Astrocyte (in vitro differentiated cells and primary cell): ENCODE results near the gene KIAA1217. TPM values are rescaled to one million over a fixed set of nuclear protein-coding genes. Genes with fewer than 3 reads are reported as not detected.

Experiments
- DNase-seq: peaks from one replicate; pipeline ENCODE4 v3.0.0-alpha.2; 2010; ENCODE audit warnings: low read depth
- FAIRE-seq: peaks from 2 replicates; lab custom pipeline; 2011; peaks lifted over from hg19 to GRCh38; lab: Jason Lieb, UNC
- H2AFZ ChIP-seq: 2 replicates; pipeline ENCODE4 v1.6.0; 2012; ENCODE audit warnings: low read depth, low read length, inconsistent platforms
- H3K27ac ChIP-seq: 2 replicates; pipeline ENCODE4 v1.5.1; 2011; ENCODE audit warnings: low read depth, low read length, inconsistent platforms
- H3K27me3 ChIP-seq: 2 replicates; pipeline ENCODE4 v1.6.0; 2011; ENCODE audit warnings: low read length, inconsistent platforms; ENCODE audit not compliant: insufficient read depth
- H3K36me3 ChIP-seq: 2 replicates; pipeline ENCODE4 v1.5.1; 2011; ENCODE audit warnings: low read length, inconsistent platforms; ENCODE audit not compliant: insufficient read depth
- H3K4me1 ChIP-seq: 2 replicates; pipeline ENCODE4 v1.5.1; 2011; ENCODE audit warnings: low read length, inconsistent platforms; ENCODE audit not compliant: insufficient read depth
- H3K4me2 ChIP-seq: 2 replicates; pipeline ENCODE4 v1.6.0; 2012; ENCODE audit warnings: low read length, inconsistent platforms
- H3K4me3 ChIP-seq: 2 replicates; pipeline ENCODE4 v1.5.1; 2011; ENCODE audit warnings: low read depth, mild to moderate bottlenecking, low read length, inconsistent platforms; ENCODE audit not compliant: insufficient read depth
- H3K79me2 ChIP-seq: 2 replicates; pipeline ENCODE4 v1.6.0; 2012; ENCODE audit warnings: mild to moderate bottlenecking, low read length, inconsistent platforms; ENCODE audit not compliant: insufficient read depth
- H3K9ac ChIP-seq: 2 replicates; pipeline ENCODE4 v1.6.0; 2012; ENCODE audit warnings: mild to moderate bottlenecking, low read length, inconsistent platforms
- H3K9me3 ChIP-seq: 2 replicates; pipeline ENCODE4 v1.5.1; 2012; ENCODE audit warnings: low read depth, mild to moderate bottlenecking, low read length, inconsistent platforms; ENCODE audit not compliant: insufficient read depth
- H4K20me1 ChIP-seq: 2 replicates; pipeline ENCODE4 v1.6.0; 2012; ENCODE audit warnings: low read length, inconsistent platforms; ENCODE audit not compliant: insufficient read depth
- H3K27ac Mint-ChIP-seq: one replicate; pipeline ENCODE4 v1.8.0; 2021; ENCODE audit warnings: mild to moderate bottlenecking, mixed read lengths; ENCODE audit not compliant: unreplicated experiment
- H3K27me3 Mint-ChIP-seq: one replicate; pipeline ENCODE4 v1.8.0; 2021; ENCODE audit warnings: low read depth, mixed read lengths; ENCODE audit not compliant: unreplicated experiment
- H3K36me3 Mint-ChIP-seq: one replicate; pipeline ENCODE4 v1.8.0; 2021; ENCODE audit warnings: low read depth, mixed read lengths; ENCODE audit not compliant: unreplicated experiment
- H3K4me1 Mint-ChIP-seq: one replicate; pipeline ENCODE4 v1.8.0; 2021; ENCODE audit warnings: low read depth, mixed read lengths; ENCODE audit not compliant: unreplicated experiment
- H3K4me3 Mint-ChIP-seq: one replicate; pipeline ENCODE4 v1.8.0; 2021; ENCODE audit warnings: mild to moderate bottlenecking, moderate library complexity, mixed read lengths; ENCODE audit not compliant: unreplicated experiment
- H3K9me3 Mint-ChIP-seq: one replicate; pipeline ENCODE4 v1.8.0; 2021; ENCODE audit warnings: mild to moderate bottlenecking, mixed read lengths; ENCODE audit not compliant: unreplicated experiment
- CTCF ChIP-seq: IDR thresholded peaks from 2 replicates; pipeline ENCODE4 v1.5.1; 2011; ENCODE audit warnings: low read depth, mild to moderate bottlenecking, inconsistent platforms, low read length, moderate library complexity; ENCODE audit not compliant: insufficient read depth
- EZH2 ChIP-seq: IDR thresholded peaks from 2 replicates; pipeline ENCODE4 v1.6.1; 2012; ENCODE audit warnings: mild to moderate bottlenecking, low read length, inconsistent platforms; ENCODE audit not compliant: insufficient read depth
- total RNA-seq: library from RNA; stranded (reverse); gene quantifications from 2 replicates; pipeline ENCODE4 v1.2.1, GENCODE V29; 2021

Gene KIAA1217
- total RNA-seq, 1 donor from 2014 or later, result 31.8 TPM

DNA sequence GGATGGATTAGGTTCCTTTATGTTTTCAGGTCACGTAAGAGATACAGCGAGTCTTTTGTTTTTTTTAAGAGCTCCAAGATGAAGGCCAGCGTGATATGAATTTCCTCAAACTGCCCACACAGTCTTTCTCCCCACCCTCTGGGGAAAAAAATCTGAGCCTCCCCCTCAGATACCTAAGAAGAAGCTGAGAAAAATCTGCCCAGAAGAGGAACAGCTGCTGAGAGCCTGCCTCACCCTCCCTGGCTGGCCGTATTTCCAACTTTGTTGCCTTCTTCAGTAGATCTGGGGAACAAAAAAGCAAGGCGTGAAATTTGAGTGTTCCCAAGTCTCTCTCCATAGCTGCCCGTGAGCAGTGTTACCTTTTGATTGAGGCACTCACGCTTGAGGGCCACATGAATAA lies 208.1 kb downstream of the KIAA1217 start:
- Histone ChIP-seq H2AFZ (no peak overlapping the region), H3K27me3 (no peaks in the 10 kb centered on the region), H3K4me3 (no peak overlapping the region), H3K4me1 (peaks cover 6% of the 10 kb centered on the region), H3K9me3 (no peaks in the 10 kb centered on the region), H3K9ac (no peak overlapping the region), H3K4me2 (no peak overlapping the region), H3K36me3 (no peaks in the 10 kb centered on the region), H3K79me2 (peaks cover 3% of the 10 kb centered on the region), H4K20me1 (no peaks in the 10 kb centered on the region), H3K27ac (no peak overlapping the region)
- Mint-ChIP-seq H3K4me3 (no peak overlapping the region), H3K27ac (peak overlapping the region; percentile 22), H3K36me3 (no peaks in the 10 kb centered on the region), H3K4me1 (peaks cover 17% of the 10 kb centered on the region), H3K9me3 (no peaks in the 10 kb centered on the region), H3K27me3 (no peaks in the 10 kb centered on the region)
- DNase-seq (no peak), FAIRE-seq (no peak)
- no peak for TF ChIP-seq CTCF
- no peak for TF ChIP-seq EZH2

DNA sequence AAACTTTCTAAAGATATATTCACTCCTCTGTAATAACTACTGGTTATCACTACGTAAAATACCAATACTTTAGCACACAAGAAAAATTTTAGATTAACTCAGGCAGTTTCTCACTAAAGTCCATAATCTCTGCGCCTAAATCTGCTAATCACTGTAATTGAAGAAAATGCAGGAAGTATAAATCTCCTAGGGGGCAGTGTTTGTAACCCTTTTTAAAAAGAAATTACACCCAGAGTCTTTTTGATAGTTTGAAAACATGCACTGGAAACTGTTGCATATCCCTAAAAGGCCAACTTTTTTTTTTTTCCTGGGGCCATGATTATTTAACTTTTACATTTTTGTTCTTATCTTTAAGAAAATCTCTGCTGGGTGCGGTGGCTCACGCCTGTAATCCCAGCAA lies 209.6 kb downstream of the KIAA1217 start:
- peaks cover 6% of the 10 kb centered on the region for H3K4me1 ChIP-seq
- no peak overlapping the region for H3K27ac ChIP-seq
- H4K20me1 ChIP-seq, result no peaks in the 10 kb centered on the region
- peaks cover 17% of the 10 kb centered on the region for H3K4me1 Mint-ChIP-seq
- H3K79me2 ChIP-seq, result peaks cover 3% of the 10 kb centered on the region
- no peak overlapping the region for H3K4me3 Mint-ChIP-seq
- TF ChIP-seq CTCF (peak; percentile 25), EZH2 (no peak)
- H3K4me2 ChIP-seq, result no peak overlapping the region
- no peaks in the 10 kb centered on the region for H3K9me3 ChIP-seq
- H3K27me3 Mint-ChIP-seq, result no peaks in the 10 kb centered on the region
- DNase-seq (no peak), FAIRE-seq (peak; percentile 34)
- H3K9ac ChIP-seq, result no peak overlapping the region
- H2AFZ ChIP-seq, result no peak overlapping the region
- H3K27me3 ChIP-seq, result no peaks in the 10 kb centered on the region
- H3K36me3 Mint-ChIP-seq, result no peaks in the 10 kb centered on the region
- no peak overlapping the region for H3K27ac Mint-ChIP-seq
- no peak overlapping the region for H3K4me3 ChIP-seq
- no peaks in the 10 kb centered on the region for H3K9me3 Mint-ChIP-seq
- no peaks in the 10 kb centered on the region for H3K36me3 ChIP-seq

DNA sequence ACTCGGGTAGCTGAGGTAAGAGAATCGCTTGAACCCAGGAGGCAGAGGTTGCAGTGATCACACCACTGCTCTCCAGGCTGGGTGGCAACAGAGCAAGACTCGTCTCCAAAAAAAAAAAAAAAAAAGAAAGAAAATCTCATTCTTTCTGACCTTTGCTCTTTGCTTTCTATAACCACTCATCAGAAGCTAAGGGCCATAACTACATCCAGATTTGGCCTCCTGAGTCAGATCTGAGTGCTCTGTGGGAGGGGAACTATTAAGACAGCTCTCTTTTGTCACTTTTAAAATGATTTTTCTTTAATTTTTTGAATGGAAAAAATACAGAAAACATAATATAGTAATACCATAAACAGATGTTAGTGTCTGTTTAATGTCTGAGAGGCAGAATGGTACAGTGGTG lies 210.1 kb downstream of the KIAA1217 start:
- DNase-seq (no peak), FAIRE-seq (no peak)
- Mint-ChIP-seq H3K27ac (no peak overlapping the region), H3K36me3 (no peaks in the 10 kb centered on the region), H3K9me3 (no peaks in the 10 kb centered on the region), H3K4me1 (peaks cover 17% of the 10 kb centered on the region), H3K4me3 (no peak overlapping the region), H3K27me3 (no peaks in the 10 kb centered on the region)
- TF ChIP-seq EZH2 (no peak), CTCF (no peak)
- no peaks in the 10 kb centered on the region for H3K9me3 ChIP-seq
- no peaks in the 10 kb centered on the region for H3K36me3 ChIP-seq
- peaks cover 6% of the 10 kb centered on the region for H3K4me1 ChIP-seq
- H3K4me2 ChIP-seq, result no peak overlapping the region
- H2AFZ ChIP-seq, result no peak overlapping the region
- no peak overlapping the region for H3K27ac ChIP-seq
- peaks cover 3% of the 10 kb centered on the region for H3K79me2 ChIP-seq
- H3K9ac ChIP-seq, result no peak overlapping the region
- no peak overlapping the region for H3K4me3 ChIP-seq
- H3K27me3 ChIP-seq, result no peaks in the 10 kb centered on the region
- no peaks in the 10 kb centered on the region for H4K20me1 ChIP-seq
